Vagina (tissue), 2 donors: ENCODE measurements around the gene VMO1. TPM values are rescaled to one million over a fixed set of nuclear protein-coding genes. Genes with fewer than 3 reads are reported as not detected.

Source experiments
- DNase-seq, 2 donors: peaks; one replicate each; pipeline ENCODE4 v3.0.0-alpha.2; 2017; ENCODE audit errors: extremely low spot score in 2 of 2
- H3K27ac ChIP-seq: fragments of 200-600 bp; sonication (generic); one replicate; pipeline ENCODE4 v1.5.1; 2019
- H3K27me3 ChIP-seq: fragments of 200-600 bp; sonication (generic); one replicate; pipeline ENCODE4 v1.5.1; 2019
- H3K36me3 ChIP-seq, 2 donors: fragments of 200-600 bp; sonication (generic); one replicate each; pipeline ENCODE4 v1.5.1; 2017 to 2019
- H3K4me1 ChIP-seq: fragments of 200-600 bp; sonication (generic); one replicate; pipeline ENCODE4 v1.5.1; 2019
- H3K4me3 ChIP-seq, 2 donors: fragments of 200-600 bp; sonication (generic); 1 replicate in 1 of 2; 2 replicates in 1 of 2; pipeline ENCODE4 v1.5.1; 2016 to 2019
- H3K9me3 ChIP-seq: fragments of 200-600 bp; sonication (generic); one replicate; pipeline ENCODE4 v1.5.1; 2019
- POLR2A ChIP-seq, 2 donors: fragments of 450-650 bp; IDR thresholded peaks; one replicate each; pipeline ENCODE4 v1.6.1; 2017; ENCODE audit warnings: antibody characterized with exemption in 2 of 2, mild to moderate bottlenecking in 2 of 2, moderate library complexity in 2 of 2
- POLR2AphosphoS5 ChIP-seq, 2 donors: sonication (generic); formaldehyde crosslinking; IDR thresholded peaks; one replicate each; pipeline ENCODE4 v1.9.0; 2017; ENCODE audit warnings: antibody characterized with exemption in 2 of 2, mild to moderate bottlenecking in 2 of 2, low read depth in 1 of 2; ENCODE audit not compliant: insufficient read depth in 1 of 2
- intact Hi-C: fragments of 100-400 bp; cut with DNase I; formaldehyde crosslinking; loops from one replicate; pipeline ENCODE4 v1.15.1; 2023
- total RNA-seq: library from RNA; depleted of rRNA; stranded (reverse); fragments of >200 nt; gene quantifications from one replicate; pipeline ENCODE4 v1.2.3, GENCODE V29; 2016
- TF ChIP-seq, protein P1 (sequence below), 3 experiments: fragments of 450-650 bp in 2 of 3; fragments of 200-600 bp in 1 of 3; sonication (generic) in 1 of 3; IDR thresholded peaks; one replicate each; pipeline ENCODE4 v1.5.1; 2017 to 2019; ENCODE audit warnings: antibody characterized with exemption in 3 of 3, mild to moderate bottlenecking in 2 of 3, moderate library complexity in 2 of 3

The VMO1 gene
- total RNA-seq, 1 donor from 2014 or later: 12.5 TPM

GRCh38 chr17:4827399-4827798 lies 41.2 kb upstream of the VMO1 start:
- H3K27ac ChIP-seq: no peak overlapping the region
- TF ChIP-seq POLR2A (IDR thresholded peaks at IDR 0.05) (no peak), POLR2AphosphoS5 (IDR thresholded peaks at IDR 0.05; ENCODE audit: insufficient read depth in 1 of 2, low read depth in 1 of 2) (no peak)
- TF ChIP-seq, protein P1, sequence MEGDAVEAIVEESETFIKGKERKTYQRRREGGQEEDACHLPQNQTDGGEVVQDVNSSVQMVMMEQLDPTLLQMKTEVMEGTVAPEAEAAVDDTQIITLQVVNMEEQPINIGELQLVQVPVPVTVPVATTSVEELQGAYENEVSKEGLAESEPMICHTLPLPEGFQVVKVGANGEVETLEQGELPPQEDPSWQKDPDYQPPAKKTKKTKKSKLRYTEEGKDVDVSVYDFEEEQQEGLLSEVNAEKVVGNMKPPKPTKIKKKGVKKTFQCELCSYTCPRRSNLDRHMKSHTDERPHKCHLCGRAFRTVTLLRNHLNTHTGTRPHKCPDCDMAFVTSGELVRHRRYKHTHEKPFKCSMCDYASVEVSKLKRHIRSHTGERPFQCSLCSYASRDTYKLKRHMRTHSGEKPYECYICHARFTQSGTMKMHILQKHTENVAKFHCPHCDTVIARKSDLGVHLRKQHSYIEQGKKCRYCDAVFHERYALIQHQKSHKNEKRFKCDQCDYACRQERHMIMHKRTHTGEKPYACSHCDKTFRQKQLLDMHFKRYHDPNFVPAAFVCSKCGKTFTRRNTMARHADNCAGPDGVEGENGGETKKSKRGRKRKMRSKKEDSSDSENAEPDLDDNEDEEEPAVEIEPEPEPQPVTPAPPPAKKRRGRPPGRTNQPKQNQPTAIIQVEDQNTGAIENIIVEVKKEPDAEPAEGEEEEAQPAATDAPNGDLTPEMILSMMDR (IDR thresholded peaks at IDR 0.05): no peak
- no peaks in the 10 kb centered on the region for H3K9me3 ChIP-seq
- peaks cover 0 to 8% of the 10 kb centered on the region in 2 donors for H3K36me3 ChIP-seq
- DNase-seq: no peak
- H3K4me3 ChIP-seq: no peak overlapping the region
- H3K27me3 ChIP-seq: no peaks in the 10 kb centered on the region
- intact Hi-C loops: no loop called here
- no peaks in the 10 kb centered on the region for H3K4me1 ChIP-seq

DNA sequence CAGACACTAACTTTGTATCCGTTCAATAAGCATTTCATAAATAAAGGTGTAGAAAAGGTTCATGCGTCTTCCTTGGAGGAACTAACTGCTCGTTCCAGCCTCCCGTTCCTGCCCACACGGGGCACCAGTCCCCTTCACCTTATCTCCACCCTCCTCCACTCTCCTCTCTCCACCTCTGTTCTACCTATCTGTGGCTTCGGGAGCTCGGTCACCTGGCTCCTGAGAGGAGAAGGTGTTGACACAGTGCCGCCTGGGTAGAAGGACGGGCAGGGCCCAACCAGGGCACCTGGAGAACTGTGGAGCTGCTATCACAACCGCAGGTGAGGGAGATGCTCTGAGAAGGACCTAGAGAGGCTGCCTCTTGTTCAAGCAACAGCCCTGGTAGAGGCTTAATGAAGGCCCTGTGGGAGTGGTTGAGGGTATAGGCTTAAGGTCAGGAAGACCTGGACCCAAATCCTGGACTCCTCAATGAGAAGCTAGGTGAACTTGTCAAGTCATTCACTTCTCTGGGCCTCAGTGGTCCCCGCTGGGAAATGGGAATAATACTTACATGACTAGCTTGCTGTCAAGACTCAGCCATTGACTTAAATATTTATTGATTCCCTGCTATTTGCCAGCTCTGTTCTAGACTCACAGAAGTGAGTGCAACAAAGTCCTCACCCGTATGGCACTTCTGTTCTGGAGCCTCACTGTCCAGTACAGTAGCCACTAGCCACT lies 37.4 kb upstream of the VMO1 start:
- no peak for DNase-seq
- TF ChIP-seq POLR2A (IDR thresholded peaks at IDR 0.05) (no peak), POLR2AphosphoS5 (IDR thresholded peaks at IDR 0.05; ENCODE audit: insufficient read depth in 1 of 2, low read depth in 1 of 2) (no peak)
- TF ChIP-seq, protein P1 (IDR thresholded peaks at IDR 0.05): no peak
- Histone ChIP-seq H3K4me3 (no peak overlapping the region), H3K27me3 (no peaks in the 10 kb centered on the region), H3K9me3 (no peaks in the 10 kb centered on the region), H3K4me1 (no peaks in the 10 kb centered on the region), H3K36me3 (peaks cover 0 to 27% of the 10 kb centered on the region in 2 donors), H3K27ac (no peak overlapping the region)
- intact Hi-C loops: no loop called here

GRCh38 chr17:4822835-4823234 lies 36.7 kb upstream of the VMO1 start:
- Histone ChIP-seq H3K27ac (no peak overlapping the region), H3K9me3 (no peaks in the 10 kb centered on the region), H3K27me3 (no peaks in the 10 kb centered on the region), H3K4me1 (no peaks in the 10 kb centered on the region), H3K4me3 (no peak overlapping the region), H3K36me3 (peaks cover 0 to 32% of the 10 kb centered on the region in 2 donors)
- TF ChIP-seq POLR2A (IDR thresholded peaks at IDR 0.05) (no peak), POLR2AphosphoS5 (IDR thresholded peaks at IDR 0.05; ENCODE audit: insufficient read depth in 1 of 2, low read depth in 1 of 2) (no peak)
- TF ChIP-seq, protein P1 (IDR thresholded peaks at IDR 0.05): no peak
- DNase-seq: no peak
- intact Hi-C loops: no loop called here

DNA sequence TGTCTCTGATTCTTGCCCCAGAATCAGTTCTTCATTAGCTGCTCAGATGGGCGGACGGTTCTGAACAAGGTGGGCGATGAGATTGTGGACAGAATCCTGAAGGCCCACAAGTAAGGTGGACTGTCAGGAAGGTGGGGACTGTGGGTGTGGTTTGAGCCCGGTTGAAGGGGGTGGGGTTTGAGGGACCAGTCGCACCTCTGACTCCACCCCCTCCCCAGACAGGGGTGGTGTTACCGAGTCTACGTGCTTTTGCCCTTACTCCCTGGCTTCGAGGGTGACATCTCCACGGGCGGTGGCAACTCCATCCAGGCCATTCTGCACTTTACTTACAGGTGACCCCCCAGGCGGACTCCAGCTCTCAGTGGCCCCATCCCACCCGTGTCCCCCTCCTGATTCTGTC lies 32.1 kb upstream of the VMO1 start:
- no peak for DNase-seq
- no peaks in the 10 kb centered on the region for H3K27me3 ChIP-seq
- no peak for TF ChIP-seq POLR2A (IDR thresholded peaks at IDR 0.05)
- TF ChIP-seq, protein P1 (IDR thresholded peaks at IDR 0.05): no peak
- TF ChIP-seq POLR2AphosphoS5 (IDR thresholded peaks at IDR 0.05; ENCODE audit: insufficient read depth in 1 of 2, low read depth in 1 of 2): no peak
- intact Hi-C loops: no loop called here
- H3K27ac ChIP-seq: no peak overlapping the region
- no peak overlapping the region for H3K4me3 ChIP-seq
- H3K4me1 ChIP-seq: no peaks in the 10 kb centered on the region
- peaks cover 0 to 57% of the 10 kb centered on the region in 2 donors for H3K36me3 ChIP-seq
- no peaks in the 10 kb centered on the region for H3K9me3 ChIP-seq

GRCh38 chr17:4816826-4817225 lies 30.7 kb upstream of the VMO1 start:
- H3K4me3 ChIP-seq: no peak overlapping the region
- no peaks in the 10 kb centered on the region for H3K27me3 ChIP-seq
- no peaks in the 10 kb centered on the region for H3K9me3 ChIP-seq
- TF ChIP-seq POLR2A (IDR thresholded peaks at IDR 0.05) (no peak), POLR2AphosphoS5 (IDR thresholded peaks at IDR 0.05; ENCODE audit: insufficient read depth in 1 of 2, low read depth in 1 of 2) (no peak)
- TF ChIP-seq, protein P1 (IDR thresholded peaks at IDR 0.05): no peak
- H3K27ac ChIP-seq: no peak overlapping the region
- H3K4me1 ChIP-seq: no peaks in the 10 kb centered on the region
- peaks cover 0 to 45% of the 10 kb centered on the region in 2 donors for H3K36me3 ChIP-seq
- intact Hi-C loops: no loop called here
- no peak for DNase-seq
